Loucy (cell line): ENCODE results near the gene EIPR1.

Experiments
- CTCF ChIP-seq: fragments of 200-600 bp; sonication (generic); conservative IDR thresholded peaks from 2 replicates; pipeline ENCODE4 v1.5.1; 2014; ENCODE audit warnings: mild to moderate bottlenecking, antibody characterized with exemption, low read length
- EZH2phosphoT487 ChIP-seq: fragments of 200-600 bp; IDR thresholded peaks from 2 replicates; pipeline ENCODE4 v1.6.1; 2018; ENCODE audit warnings: antibody characterized with exemption, mild to moderate bottlenecking, moderate library complexity, borderline replicate concordance

DNA sequence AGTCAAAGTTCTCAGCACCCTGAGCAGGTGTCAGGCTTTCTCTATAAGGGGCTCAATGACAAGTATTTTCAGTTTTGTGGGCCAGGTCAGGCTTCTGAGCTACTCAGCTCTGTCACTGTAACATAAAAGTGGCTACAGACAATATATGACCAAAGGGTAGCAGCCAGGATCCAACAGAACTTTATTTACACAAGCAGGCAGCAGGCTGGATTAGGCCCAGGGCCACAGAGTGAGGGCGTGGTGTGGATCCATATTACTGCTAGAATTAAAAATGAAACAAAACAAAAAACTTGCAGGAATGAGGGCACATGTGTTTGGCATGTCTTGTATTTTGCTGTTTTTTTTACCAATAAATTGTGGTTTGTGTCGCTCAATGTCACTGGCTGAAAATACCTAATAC is 143.7 kb downstream of the EIPR1 start:
- TF ChIP-seq CTCF, result no peak
- no peak for TF ChIP-seq EZH2phosphoT487
